ENCODE measurements around the gene RPS6KA2.

Gene RPS6KA2

GRCh38 chr6:166465671-166466087 is 161.4 kb downstream of the RPS6KA2 start:
- TF ChIP-seq CTCF (conservative IDR thresholded peaks at IDR 0.05; ENCODE audit: low read depth), result no peak
- peak overlapping the region; percentile 71 for H3K27ac ChIP-seq
- ChIA-PET CTCF (no interaction called here), POLR2A (ENCODE audit: low non-redundant PET) (no interaction called here)
- DNase-seq (ENCODE audit: low spot score), result no peak

GRCh38 chr6:166465003-166465399 is 162.1 kb downstream of the RPS6KA2 start:
- POLR2A ChIA-PET (ENCODE audit: low non-redundant PET), result no interaction called here
- CTCF ChIA-PET, result no interaction called here
- TF ChIP-seq CTCF (conservative IDR thresholded peaks at IDR 0.05; ENCODE audit: low read depth), result no peak
- DNase-seq (ENCODE audit: low spot score), result no peak
- peak overlapping the region; percentile 85; the same call in 1 of the 2 replicates for H3K27ac ChIP-seq

GRCh38 chr6:166464068-166465002 is 162.7 kb downstream of the RPS6KA2 start:
- ChIA-PET POLR2A (ENCODE audit: low non-redundant PET) (no interaction called here), CTCF (interaction anchor here (0.6 to 1.2 kb wide), 2 partner anchors 16 to 188 kb away, joined by 3 read pairs; no protein-coding TSS in a partner anchor)
- no peak for DNase-seq (ENCODE audit: low spot score)
- TF ChIP-seq CTCF (conservative IDR thresholded peaks at IDR 0.05; ENCODE audit: low read depth), result no peak
- H3K27ac ChIP-seq, result peak overlapping the region; percentile 85

GRCh38 chr6:166463359-166464067 is 163.5 kb downstream of the RPS6KA2 start:
- ChIA-PET CTCF (interaction anchor here (0.6 to 1.2 kb wide), 2 partner anchors 16 to 188 kb away, joined by 3 read pairs; no protein-coding TSS in a partner anchor), POLR2A (ENCODE audit: low non-redundant PET) (no interaction called here)
- DNase-seq (ENCODE audit: low spot score), result no peak
- no peak for TF ChIP-seq CTCF (conservative IDR thresholded peaks at IDR 0.05; ENCODE audit: low read depth)
- peak overlapping the region; percentile 85 for H3K27ac ChIP-seq

- POLR2A ChIA-PET (ENCODE audit: low non-redundant PET), result no interaction called here
- no peak for DNase-seq (ENCODE audit: low spot score)
- H3K27ac ChIP-seq, result peak overlapping the region; percentile 85
- TF ChIP-seq CTCF (conservative IDR thresholded peaks at IDR 0.05; ENCODE audit: low read depth), result no peak
- CTCF ChIA-PET, result no interaction called here
These were observed 164.5 kb downstream of the RPS6KA2 start for GRCh38 chr6:166462461-166463135.

GRCh38 chr6:166461821-166462460 is 165.1 kb downstream of the RPS6KA2 start:
- peak overlapping the region; percentile 85 for H3K27ac ChIP-seq
- no peak for TF ChIP-seq CTCF (conservative IDR thresholded peaks at IDR 0.05; ENCODE audit: low read depth)
- ChIA-PET POLR2A (ENCODE audit: low non-redundant PET) (no interaction called here), CTCF (no interaction called here)
- no peak for DNase-seq (ENCODE audit: low spot score)

Measured in RWPE1 (cell line).